Activated CD8-positive, alpha-beta memory T cell treated with anti-CD3 and anti-CD28 coated beads for 36 hours (primary cell): ENCODE data around the gene PAX2. TPM values are rescaled to one million over a fixed set of nuclear protein-coding genes. Genes with fewer than 3 reads are reported as not detected.

Experiments
- CTCF ChIA-PET: fragments of 350-600 bp; sonication (Branson Sonifier 250); formaldehyde crosslinking; loops from one replicate; lab custom pipeline; 2021; ENCODE audit warnings: antibody characterized with exemption; lab: Charles Lee
- POLR2A ChIA-PET: fragments of 350-600 bp; sonication (Branson Sonifier 250); formaldehyde crosslinking; loops from one replicate; lab custom pipeline; 2021; ENCODE audit warnings: antibody characterized with exemption; lab: Charles Lee
- total RNA-seq, 2 experiments: library from RNA; stranded (reverse); gene quantifications; one replicate each; pipeline ENCODE4 v1.2.3, GENCODE V29; 2021

PAX2 gene
- total RNA-seq, 2 experiments from 2014 or later, result not detected

DNA sequence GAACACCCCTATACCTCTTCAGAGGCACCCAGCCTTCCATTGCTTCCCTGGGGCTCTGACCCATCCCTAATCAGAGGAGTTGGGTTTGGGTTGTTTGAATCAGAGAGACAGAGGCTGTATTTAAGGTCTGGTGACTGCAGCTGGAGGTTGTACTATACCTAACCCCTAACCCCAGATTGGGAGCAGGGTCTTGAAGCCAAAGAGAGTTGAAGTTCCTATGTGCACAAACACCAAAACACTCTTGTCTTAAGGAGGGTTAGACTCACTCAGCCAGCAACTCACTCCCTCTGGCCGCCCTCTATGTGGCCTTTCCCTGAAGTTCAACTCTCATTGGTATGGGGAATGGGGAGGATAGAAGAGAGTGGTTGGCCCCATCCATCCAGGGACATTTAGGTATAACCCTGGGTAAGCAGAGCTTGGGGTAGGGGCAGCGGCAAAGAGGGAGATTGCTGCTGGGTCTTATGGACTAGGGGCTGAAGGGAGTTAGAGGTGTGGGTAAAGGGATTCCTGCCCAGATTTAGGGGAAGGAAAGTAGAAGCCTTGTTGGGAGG is 80.0 kb downstream of the PAX2 start:
- POLR2A ChIA-PET, result interaction anchor here (0.6 kb wide), 1 partner anchor 529 kb away, joined by 3 read pairs; no protein-coding TSS in a partner anchor
- CTCF ChIA-PET, result interaction anchor here (0.8 to 0.9 kb wide), 2 partner anchors 13 to 29 kb away, joined by 3 read pairs; no protein-coding TSS in a partner anchor

- ChIA-PET CTCF (interaction anchor here (0.9 kb wide), 1 partner anchor 12 kb away, joined by 3 read pairs; no protein-coding TSS in a partner anchor), POLR2A (interaction anchor here (0.6 kb wide), 1 partner anchor 530 kb away, joined by 3 read pairs; no protein-coding TSS in a partner anchor)
These were observed 80.8 kb downstream of the PAX2 start for GRCh38 chr10:100826031-100826651.

GRCh38 chr10:100826661-100826982 is 81.2 kb downstream of the PAX2 start:
- CTCF ChIA-PET, result no interaction called here
- POLR2A ChIA-PET, result no interaction called here

- POLR2A ChIA-PET, result no interaction called here
- CTCF ChIA-PET, result no interaction called here
These were observed 81.8 kb downstream of the PAX2 start for GRCh38 chr10:100826983-100827818.

DNA sequence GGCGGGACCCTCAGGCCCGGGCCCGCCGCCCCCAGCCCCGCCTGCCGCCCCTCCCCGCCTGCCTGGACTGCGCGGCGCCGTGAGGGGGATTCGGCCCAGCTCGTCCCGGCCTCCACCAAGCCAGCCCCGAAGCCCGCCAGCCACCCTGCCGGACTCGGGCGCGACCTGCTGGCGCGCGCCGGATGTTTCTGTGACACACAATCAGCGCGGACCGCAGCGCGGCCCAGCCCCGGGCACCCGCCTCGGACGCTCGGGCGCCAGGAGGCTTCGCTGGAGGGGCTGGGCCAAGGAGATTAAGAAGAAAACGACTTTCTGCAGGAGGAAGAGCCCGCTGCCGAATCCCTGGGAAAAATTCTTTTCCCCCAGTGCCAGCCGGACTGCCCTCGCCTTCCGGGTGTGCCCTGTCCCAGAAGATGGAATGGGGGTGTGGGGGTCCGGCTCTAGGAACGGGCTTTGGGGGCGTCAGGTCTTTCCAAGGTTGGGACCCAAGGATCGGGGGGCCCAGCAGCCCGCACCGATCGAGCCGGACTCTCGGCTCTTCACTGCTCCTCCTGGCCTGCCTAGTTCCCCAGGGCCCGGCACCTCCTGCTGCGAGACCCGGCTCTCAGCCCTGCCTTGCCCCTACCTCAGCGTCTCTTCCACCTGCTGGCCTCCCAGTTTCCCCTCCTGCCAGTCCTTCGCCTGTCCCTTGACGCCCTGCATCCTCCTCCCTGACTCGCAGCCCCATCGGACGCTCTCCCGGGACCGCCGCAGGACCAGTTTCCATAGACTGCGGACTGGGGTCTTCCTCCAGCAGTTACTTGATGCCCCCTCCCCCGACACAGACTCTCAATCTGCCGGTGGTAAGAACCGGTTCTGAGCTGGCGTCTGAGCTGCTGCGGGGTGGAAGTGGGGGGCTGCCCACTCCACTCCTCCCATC is 82.7 kb downstream of the PAX2 start:
- ChIA-PET CTCF (no interaction called here), POLR2A (no interaction called here)

- POLR2A ChIA-PET, result interaction anchor here (0.6 kb wide), 1 partner anchor 168 kb away, joined by 4 read pairs; no protein-coding TSS in a partner anchor
- CTCF ChIA-PET, result no interaction called here
These were observed 83.3 kb downstream of the PAX2 start for GRCh38 chr10:100828738-100829096.

- ChIA-PET CTCF (no interaction called here), POLR2A (interaction anchor here (0.6 kb wide), 1 partner anchor 168 kb away, joined by 4 read pairs; no protein-coding TSS in a partner anchor)
These were observed 83.9 kb downstream of the PAX2 start for GRCh38 chr10:100829097-100829870.

DNA sequence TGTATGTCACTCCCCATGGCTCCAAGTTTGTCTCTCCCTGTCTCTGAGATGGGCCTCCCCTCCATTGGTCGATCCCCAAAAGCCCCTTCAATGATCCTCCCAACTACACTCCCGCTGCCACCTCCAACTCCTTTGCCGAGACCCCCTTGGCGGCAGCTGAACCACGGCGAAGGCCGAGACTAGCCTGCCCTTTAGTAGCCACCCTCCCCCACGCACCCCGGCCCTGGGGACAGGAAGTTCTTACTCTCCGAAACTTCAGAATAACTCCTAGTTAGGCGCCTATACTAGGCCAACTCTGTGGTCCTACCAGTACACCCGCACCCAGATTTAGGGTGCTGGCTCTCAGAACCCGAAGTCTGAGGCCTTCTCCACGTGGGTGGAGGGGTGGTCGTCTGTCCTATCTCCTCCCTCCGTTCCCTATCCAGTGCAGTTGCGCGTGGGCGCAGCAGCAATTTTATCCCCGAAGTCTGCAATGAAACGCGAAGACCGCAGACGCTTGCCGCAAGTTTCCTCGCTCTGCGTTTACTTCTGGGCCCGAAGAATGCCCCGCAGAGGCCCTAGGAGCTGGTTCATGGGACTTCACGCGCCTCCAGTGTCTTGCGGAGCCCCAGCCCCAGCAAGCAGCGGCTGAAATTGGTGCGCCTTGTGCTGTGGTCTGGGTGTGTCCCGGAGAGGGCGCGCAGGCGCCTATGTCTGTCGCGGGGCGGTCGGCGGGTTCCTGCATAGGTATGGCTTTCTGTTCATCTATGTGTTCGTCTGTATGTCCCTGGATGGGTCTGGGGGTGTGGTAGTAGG is 84.7 kb downstream of the PAX2 start:
- ChIA-PET CTCF (no interaction called here), POLR2A (no interaction called here)

- ChIA-PET POLR2A (no interaction called here), CTCF (no interaction called here)
These were observed 85.3 kb downstream of the PAX2 start for GRCh38 chr10:100830728-100831111.

DNA sequence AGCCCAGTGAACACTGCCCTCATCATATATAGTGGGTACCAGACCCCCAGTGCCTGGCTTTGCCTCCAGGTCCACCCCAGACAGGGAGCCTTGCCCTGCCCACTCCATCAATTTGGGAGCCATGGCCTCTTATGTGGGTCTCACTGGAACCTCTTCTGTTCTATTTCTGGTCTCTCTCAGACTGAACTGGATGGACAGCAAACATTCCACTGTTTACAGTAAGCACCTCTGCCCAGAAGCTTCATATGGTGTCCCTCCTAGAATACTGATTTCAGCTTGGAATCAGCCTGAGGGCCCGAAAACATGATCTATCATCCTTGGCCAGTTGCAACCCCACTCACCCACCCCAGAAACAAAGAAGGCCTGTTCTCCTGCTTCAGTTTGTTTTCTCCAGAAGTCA is 86.4 kb downstream of the PAX2 start:
- CTCF ChIA-PET, result no interaction called here
- POLR2A ChIA-PET, result interaction anchor here (0.5 kb wide), 1 partner anchor 84 kb away, joined by 7 read pairs; no protein-coding TSS in a partner anchor

DNA sequence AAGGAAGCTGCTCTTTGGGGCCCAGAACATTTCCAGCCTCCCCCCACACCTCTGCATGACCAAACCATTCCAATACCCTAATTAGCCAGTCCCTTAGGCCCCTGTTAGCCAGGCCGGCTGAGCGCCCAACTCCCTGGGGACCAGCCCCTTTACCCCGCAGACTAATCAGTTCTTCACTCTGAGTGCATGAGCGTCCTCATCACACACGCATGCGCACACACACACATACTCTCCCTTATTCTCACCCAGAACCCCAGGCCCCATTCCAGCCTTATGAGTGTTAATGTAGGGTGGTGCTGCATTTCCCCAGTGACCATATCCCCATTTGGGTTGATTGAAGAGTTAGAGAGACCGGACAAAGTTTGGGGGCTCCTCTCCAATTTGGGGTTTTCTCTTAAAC is 90.4 kb downstream of the PAX2 start:
- CTCF ChIA-PET, result no interaction called here
- POLR2A ChIA-PET, result no interaction called here

DNA sequence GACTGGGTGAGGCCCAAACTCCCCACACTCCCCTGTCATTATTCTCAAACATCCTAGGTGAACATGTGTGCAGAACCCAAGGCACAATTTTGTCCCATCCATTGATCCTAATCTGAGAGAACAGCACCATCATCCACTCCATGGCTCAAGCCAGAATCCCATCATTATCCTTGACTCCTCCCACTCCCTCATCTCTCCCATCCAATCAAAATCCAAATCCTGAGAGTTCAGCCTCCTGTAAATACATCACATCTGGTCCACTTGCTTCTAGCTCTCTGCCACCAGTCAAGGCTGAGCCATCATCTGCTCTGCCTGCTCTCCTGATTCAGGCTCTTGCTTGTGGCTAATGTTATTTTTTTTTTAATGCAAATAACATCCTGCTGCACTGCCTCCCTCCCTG is 91.5 kb downstream of the PAX2 start:
- POLR2A ChIA-PET, result no interaction called here
- CTCF ChIA-PET, result no interaction called here

DNA sequence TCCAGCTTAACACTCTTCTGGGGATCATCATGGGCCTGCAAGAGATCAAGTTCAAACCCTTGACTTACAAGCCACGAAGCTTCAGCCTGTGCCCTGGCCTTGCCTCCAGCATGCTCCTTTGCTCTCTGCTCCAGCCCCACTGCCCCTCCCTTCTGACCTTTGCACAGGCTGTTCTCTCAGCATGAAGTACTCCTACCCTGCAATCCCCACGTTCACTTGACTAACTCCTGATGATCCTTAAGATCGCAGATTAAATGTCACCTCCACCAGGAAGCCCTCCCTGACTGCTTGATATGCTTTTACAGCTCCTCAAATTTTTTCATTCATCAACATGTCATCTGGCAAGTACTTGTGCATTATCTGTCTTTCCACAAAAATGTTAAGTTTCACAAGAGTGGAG is 91.9 kb downstream of the PAX2 start:
- ChIA-PET CTCF (interaction anchor here (0.8 kb wide), 1 partner anchor 94 kb away, joined by 3 read pairs; no protein-coding TSS in a partner anchor), POLR2A (no interaction called here)

DNA sequence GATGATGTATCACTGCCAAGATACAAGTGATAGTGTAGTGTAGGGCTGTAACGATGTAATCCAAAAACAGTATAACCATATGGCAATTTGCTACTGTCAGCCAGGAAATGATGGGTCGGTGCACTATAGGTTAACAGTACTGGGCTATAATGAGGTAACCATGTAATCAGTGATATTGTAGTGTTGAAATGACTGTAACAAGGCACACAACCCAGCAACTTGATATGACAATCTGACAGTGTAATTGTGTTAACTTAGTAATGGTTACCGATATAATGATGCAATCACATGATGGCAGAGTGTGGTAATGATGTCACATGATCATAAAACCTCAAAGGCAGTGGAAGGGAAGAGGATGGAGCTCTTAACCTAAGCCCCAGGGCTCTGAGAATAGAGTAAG is 93.6 kb downstream of the PAX2 start:
- ChIA-PET POLR2A (no interaction called here), CTCF (interaction anchor here (1.2 kb wide), 1 partner anchor 14 kb away, joined by 3 read pairs; no protein-coding TSS in a partner anchor)

DNA sequence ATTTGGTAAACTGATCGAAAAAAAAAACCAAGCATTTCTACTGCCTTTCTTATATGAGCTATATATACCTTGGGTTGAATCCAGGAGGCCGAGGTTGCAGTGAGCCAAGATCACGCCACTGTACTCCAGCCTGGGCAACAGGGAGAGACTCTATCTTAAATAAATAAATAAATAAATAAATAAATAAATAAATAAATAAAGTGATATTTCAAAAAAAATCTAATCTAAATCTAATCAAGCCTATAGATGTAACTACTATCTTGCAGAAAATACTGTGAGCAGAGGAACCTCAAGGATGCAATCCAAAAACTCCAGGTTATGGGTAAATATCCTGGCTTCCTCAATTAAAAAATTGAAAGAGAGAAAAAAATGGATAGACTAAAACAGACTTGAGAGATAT is 96.1 kb downstream of the PAX2 start:
- CTCF ChIA-PET, result interaction anchor here (1.1 kb wide), 1 partner anchor 187 kb away, joined by 3 read pairs; no protein-coding TSS in a partner anchor

GRCh38 chr10:100847440-100847839 is 102.1 kb downstream of the PAX2 start:
- POLR2A ChIA-PET, result interaction anchor here (1.5 kb wide), 1 partner anchor 14 kb away, joined by 3 read pairs; no protein-coding TSS in a partner anchor
- CTCF ChIA-PET, result interaction anchor here (0.7 kb wide), 1 partner anchor 285 kb away, joined by 4 read pairs; no protein-coding TSS in a partner anchor

More for the DNA sequence above, 96.1 kb downstream of the PAX2 start:
- POLR2A ChIA-PET, result no interaction called here

GRCh38 chr10:100848770-100849169 is 103.4 kb downstream of the PAX2 start:
- ChIA-PET CTCF (no interaction called here), POLR2A (interaction anchor here (0.5 to 1.5 kb wide), 2 partner anchors 15 to 292 kb away, joined by 3 to 4 read pairs; no protein-coding TSS in a partner anchor)
